Measurements from ENCODE around the gene MARK1. TPM values are rescaled to one million over a fixed set of nuclear protein-coding genes. Genes with fewer than 3 reads are reported as not detected.

Gene MARK1
- total and polyA plus RNA-seq, 2 donors: 7.8 to 21.4 TPM

DNA sequence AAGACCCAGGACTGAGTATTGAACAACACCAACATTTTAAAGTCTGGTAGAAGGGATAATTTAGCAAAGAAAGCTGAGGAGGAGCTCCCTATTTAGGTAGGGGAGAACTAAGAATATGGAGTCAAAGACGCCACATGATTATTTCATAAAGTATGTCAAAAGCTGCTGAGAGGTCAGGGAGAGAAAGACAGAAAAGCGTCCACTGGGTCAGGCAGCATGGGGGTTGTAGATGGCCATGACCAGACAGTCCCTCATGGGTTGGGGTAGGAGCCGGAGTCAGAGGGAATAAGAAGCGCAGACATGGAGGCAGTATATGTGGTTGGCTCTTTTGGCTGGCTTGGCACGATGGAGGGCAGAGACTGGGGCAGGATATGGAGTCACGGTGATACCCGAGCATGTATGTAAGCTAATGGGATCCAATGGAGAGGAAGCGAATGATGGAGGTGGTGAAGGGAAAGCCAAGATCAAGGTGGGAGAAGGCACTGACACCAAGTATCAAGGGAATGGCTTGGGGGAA is 167.0 kb downstream of the MARK1 start:
- WGBS: 96% methylated on average over 8 of the region's 8 CpGs

DNA sequence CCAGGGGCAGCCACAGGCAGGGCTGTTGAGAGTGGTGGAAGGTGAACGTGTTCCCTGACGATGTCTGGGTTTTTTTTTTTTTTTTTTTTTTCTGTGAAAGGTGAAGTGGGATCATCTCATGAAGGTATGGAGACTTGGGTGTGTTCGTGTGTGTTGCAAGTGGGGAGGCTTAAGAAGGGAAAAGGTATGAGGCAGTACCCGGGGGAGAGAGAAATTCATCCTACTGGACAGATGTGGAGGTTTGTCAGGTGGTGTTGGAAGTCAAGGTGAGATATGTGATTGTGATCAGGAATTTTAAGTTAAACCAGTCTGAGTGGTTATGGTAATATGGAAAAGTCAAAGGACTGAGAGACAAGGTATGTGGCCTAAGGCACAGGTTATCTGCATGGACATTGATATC is 167.5 kb downstream of the MARK1 start:
- Histone ChIP-seq H3K27ac (ENCODE audit: low read depth) (no peak overlapping the region), H3K36me3 (ENCODE audit: insufficient read depth) (no peaks in the 10 kb centered on the region), H3K4me1 (ENCODE audit: insufficient read depth) (no peaks in the 10 kb centered on the region), H3K4me3 (ENCODE audit: low read depth, low read length) (no peak overlapping the region)
- WGBS: 92% methylated on average over 4 of the region's 4 CpGs
- DNase-seq (ENCODE audit: extremely low spot score): no peak

More for the DNA sequence above, 167.0 kb downstream of the MARK1 start:
- Histone ChIP-seq H3K4me1 (ENCODE audit: insufficient read depth) (no peaks in the 10 kb centered on the region), H3K36me3 (ENCODE audit: insufficient read depth) (no peaks in the 10 kb centered on the region), H3K27ac (ENCODE audit: low read depth) (no peak overlapping the region), H3K4me3 (ENCODE audit: low read depth, low read length) (no peak overlapping the region)
- no peak for DNase-seq (ENCODE audit: extremely low spot score)

DNA sequence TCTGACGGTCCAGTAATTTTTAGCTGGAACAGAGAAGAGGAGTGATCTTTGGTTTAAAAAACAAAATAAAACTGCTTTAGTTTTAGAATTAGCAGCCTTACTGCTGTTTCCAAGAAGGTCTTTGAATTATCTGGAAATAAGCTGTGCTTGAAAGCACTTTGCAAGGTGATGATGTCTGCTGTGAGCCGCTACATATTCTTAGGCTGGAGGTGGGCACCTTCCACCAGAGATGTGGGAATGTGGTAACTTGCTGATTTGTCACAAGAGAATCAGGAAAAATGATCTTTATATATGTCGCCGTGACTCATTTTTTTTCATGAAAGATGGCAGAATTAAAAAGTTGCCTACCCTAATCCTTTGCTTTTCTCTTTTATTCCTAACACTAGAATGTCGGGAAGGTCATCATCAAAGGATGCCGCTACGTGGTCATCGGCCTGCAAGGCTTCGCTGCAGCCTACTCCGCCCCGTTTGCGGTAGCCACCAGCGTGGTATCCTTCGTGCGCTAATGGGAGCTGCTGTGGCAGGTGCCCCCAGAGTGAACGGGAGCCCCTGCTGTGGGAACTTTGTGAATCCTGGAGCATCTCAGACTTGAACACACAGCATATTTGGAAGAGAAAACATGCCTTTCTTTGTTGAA is 168.4 kb downstream of the MARK1 start:
- WGBS: 95% methylated on average over 16 of the region's 16 CpGs
- H3K4me1 ChIP-seq (ENCODE audit: insufficient read depth): no peaks in the 10 kb centered on the region
- no peak for DNase-seq (ENCODE audit: extremely low spot score)
- no peaks in the 10 kb centered on the region for H3K36me3 ChIP-seq (ENCODE audit: insufficient read depth)
- no peak overlapping the region for H3K4me3 ChIP-seq (ENCODE audit: low read depth, low read length)
- no peak overlapping the region for H3K27ac ChIP-seq (ENCODE audit: low read depth)

DNA sequence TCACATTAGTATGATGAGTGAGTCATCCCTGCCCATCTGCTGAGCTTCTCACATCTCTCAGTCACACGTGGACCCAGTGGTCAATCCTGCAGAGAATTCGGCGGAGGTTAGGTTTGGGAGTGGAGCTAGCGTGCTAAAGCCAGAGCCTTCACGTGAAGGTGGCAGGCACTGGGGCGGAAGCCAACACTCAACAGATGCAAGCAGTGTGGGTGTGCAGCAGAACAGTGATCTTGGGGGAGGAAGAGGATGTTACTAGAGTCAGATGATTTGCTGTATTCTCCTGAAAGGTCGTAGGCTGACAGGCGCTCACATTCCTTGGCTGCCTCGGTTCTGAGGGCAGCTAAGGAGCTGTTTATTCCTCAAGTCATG is 168.9 kb downstream of the MARK1 start:
- 58% methylated on average over 9 of the region's 9 CpGs for WGBS
- no peak for DNase-seq (ENCODE audit: extremely low spot score)
- no peak overlapping the region for H3K27ac ChIP-seq (ENCODE audit: low read depth)

DNA sequence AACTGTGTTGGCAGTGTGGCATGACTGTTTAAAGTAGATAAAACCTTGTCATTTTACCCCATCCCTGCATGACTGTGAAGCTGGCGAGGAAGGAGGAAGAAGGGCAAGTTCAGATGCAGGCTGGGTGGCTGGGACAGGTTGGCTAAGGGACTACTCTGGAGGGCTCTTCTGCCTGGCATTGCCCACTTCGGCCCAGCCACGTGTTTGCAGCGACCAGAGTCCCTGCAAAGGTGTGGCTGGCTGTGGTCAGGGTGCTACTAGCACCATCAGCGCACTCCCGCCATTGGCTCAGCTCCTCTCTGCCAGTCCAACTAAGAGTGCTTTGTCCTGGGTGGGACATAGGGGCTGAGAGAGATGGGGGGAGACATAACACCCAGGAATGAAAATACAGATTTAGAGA is 169.4 kb downstream of the MARK1 start:
- Histone ChIP-seq H3K27ac (ENCODE audit: low read depth) (no peak overlapping the region), H3K36me3 (ENCODE audit: insufficient read depth) (no peaks in the 10 kb centered on the region), H3K4me1 (ENCODE audit: insufficient read depth) (no peaks in the 10 kb centered on the region), H3K4me3 (ENCODE audit: low read depth, low read length) (no peak overlapping the region)
- WGBS: 96% methylated on average over 6 of the region's 6 CpGs
- no peak for DNase-seq (ENCODE audit: extremely low spot score)

More for the DNA sequence above, 168.9 kb downstream of the MARK1 start:
- no peak overlapping the region for H3K4me3 ChIP-seq (ENCODE audit: low read depth, low read length)
- H3K36me3 ChIP-seq (ENCODE audit: insufficient read depth): no peaks in the 10 kb centered on the region
- H3K4me1 ChIP-seq (ENCODE audit: insufficient read depth): no peaks in the 10 kb centered on the region

DNA sequence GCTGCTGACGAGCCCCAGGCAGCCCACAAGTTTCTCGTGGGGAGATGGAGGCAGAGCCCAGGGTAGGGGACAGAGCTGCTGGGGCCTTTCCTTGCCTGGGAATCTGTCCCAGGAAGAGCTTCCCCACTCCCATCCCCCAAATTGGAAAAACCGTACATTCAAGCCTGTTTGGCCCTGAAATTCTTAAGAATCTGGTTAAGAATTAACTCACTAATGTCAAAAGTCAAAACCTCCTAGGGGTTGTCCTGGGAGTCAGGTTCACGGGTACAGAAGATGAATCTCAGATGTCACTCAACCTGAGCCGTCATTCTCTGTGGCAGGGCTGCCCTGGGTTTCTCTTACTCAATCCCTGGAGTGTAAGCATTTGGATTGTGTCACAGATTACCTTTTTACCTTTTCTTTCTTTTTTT is 170.7 kb downstream of the MARK1 start:
- 82% methylated on average over 5 of the region's 5 CpGs for WGBS
- no peak for DNase-seq (ENCODE audit: extremely low spot score)
- Histone ChIP-seq H3K36me3 (ENCODE audit: insufficient read depth) (no peaks in the 10 kb centered on the region), H3K27ac (ENCODE audit: low read depth) (no peak overlapping the region), H3K4me1 (ENCODE audit: insufficient read depth) (no peaks in the 10 kb centered on the region), H3K4me3 (ENCODE audit: low read depth, low read length) (no peak overlapping the region)

DNA sequence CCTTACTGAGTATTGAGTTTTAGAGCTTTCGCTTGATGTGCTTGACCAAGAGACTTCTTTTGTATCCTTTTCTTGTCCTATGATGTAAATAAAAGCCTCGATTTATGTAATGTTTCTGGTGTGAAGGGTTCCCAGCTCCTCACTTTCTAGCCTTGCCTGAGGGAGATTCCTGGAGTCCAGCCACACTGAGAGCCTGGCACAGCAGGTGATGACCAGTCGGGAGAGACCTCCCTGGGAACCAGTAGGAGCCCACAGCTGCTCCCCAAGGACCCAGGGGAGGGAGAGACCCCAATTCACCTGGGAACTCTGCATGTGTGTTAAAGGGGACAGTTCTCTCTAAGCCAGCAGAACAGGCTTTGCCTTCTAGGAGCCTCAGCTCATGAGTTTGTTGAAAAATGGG is 171.1 kb downstream of the MARK1 start:
- 86% methylated on average over 3 of the region's 3 CpGs for WGBS
- no peak for DNase-seq (ENCODE audit: extremely low spot score)
- Histone ChIP-seq H3K4me1 (ENCODE audit: insufficient read depth) (no peaks in the 10 kb centered on the region), H3K36me3 (ENCODE audit: insufficient read depth) (no peaks in the 10 kb centered on the region), H3K27ac (ENCODE audit: low read depth) (no peak overlapping the region), H3K4me3 (ENCODE audit: low read depth, low read length) (no peak overlapping the region)

DNA sequence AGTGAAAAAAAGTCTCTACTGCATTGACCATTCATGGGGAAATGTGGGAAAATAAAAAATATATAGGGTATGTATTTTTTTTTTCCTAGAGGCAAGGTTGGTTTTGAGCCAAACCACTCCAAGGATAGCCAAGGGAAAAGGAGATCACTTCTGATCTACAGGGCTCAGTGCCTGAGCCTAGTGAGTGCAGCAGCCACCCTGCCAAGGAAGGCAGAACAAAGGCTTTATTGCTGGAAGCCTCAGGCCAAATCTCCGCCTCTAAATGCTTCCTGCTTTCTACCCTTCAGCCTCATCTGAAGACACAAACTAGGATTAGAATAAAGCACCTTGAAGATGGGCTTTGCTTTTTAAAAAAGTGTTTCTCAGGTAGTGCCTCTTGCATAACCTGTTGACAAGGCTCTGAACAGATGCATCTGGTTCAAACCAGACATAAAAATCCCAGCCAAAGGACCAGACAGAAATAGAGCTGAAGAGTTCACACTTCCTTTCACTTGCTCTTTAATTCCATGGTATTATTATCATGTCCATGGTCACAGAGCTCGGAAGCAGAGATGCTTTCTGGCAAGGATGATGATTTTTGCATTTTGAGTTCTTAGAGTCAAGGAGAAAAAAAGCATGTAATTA is 172.7 kb downstream of the MARK1 start:
- Histone ChIP-seq H3K27ac (ENCODE audit: low read depth) (no peak overlapping the region), H3K4me3 (ENCODE audit: low read depth, low read length) (no peak overlapping the region), H3K4me1 (ENCODE audit: insufficient read depth) (no peaks in the 10 kb centered on the region), H3K36me3 (ENCODE audit: insufficient read depth) (no peaks in the 10 kb centered on the region)
- WGBS: 17% methylated on average over 2 of the region's 2 CpGs
- DNase-seq (ENCODE audit: extremely low spot score): no peak

DNA sequence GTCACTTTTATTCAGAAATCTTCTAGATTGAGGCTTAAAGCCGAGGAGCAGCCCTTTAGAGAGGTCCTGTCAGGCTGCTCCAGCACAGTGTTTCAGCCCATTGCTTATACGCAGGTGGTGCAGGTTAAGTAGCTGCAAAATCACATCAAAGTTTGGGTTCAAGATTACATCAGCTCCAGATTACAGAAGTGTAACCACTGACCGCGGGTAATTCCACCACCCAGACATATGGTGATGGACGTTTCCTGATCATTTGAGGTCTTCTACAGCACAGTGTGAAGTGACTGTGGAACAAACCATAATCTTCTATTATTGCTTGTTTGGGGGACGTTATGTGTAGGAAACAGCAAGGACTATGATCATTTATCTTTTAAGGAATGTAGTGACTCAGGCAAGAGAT is 174.0 kb downstream of the MARK1 start:
- H3K4me1 ChIP-seq (ENCODE audit: insufficient read depth): no peaks in the 10 kb centered on the region
- WGBS: 78% methylated on average over 6 of the region's 6 CpGs

DNA sequence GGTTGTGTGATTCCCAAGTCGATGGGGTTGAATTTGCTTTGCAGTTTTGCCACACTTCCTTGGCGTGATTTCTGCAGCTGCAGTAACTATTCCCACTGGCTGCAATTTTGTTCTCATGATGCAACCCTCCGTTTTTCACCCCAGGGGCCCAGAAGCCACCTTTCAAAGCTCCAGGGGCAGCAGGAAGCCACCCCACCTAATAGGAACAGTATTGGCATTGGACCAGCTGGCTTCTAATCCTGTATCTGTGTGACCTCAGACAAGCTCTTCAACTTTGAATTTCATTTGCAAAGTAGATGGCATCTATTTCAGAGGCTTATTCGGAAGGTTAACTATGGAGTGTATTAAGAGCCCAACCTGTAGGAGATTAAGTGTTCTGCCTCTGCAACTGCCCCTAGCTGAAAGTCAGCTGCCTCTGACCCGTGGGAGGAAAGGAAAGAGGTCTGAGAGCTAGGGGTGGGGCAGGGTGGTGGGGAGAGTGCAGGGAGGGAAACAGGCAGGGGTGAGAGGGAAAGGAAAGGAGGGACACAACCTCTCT is 174.9 kb downstream of the MARK1 start:
- Histone ChIP-seq H3K4me3 (ENCODE audit: low read depth, low read length) (no peak overlapping the region), H3K27ac (ENCODE audit: low read depth) (no peak overlapping the region), H3K4me1 (ENCODE audit: insufficient read depth) (no peaks in the 10 kb centered on the region), H3K36me3 (ENCODE audit: insufficient read depth) (no peaks in the 10 kb centered on the region)
- no peak for DNase-seq (ENCODE audit: extremely low spot score)
- 60% methylated on average over 5 of the region's 5 CpGs for WGBS

More for the DNA sequence above, 174.0 kb downstream of the MARK1 start:
- no peaks in the 10 kb centered on the region for H3K36me3 ChIP-seq (ENCODE audit: insufficient read depth)
- DNase-seq (ENCODE audit: extremely low spot score): no peak
- H3K27ac ChIP-seq (ENCODE audit: low read depth): no peak overlapping the region
- no peak overlapping the region for H3K4me3 ChIP-seq (ENCODE audit: low read depth, low read length)

DNA sequence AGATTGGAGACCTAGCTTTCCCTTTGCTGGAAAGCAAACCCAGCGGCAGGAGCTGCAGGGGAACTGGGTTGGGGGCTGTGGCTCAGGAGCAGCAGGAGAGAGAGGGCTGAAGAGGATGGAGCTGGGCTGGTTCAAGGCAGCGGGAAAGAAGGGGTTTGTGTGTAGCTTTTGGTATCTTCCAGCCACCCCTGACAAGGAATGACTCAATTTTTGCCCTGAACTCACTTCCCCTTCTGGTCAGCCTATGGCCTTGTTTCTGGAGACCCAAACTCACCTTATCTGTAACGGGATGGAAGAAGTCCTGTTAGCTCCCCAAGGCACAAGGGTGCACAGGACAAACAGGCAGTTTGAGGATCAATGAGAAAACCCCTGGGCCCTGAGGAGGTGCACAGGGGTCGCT is 175.4 kb downstream of the MARK1 start:
- DNase-seq (ENCODE audit: extremely low spot score): no peak
- 89% methylated on average over 4 of the region's 4 CpGs for WGBS
- Histone ChIP-seq H3K36me3 (ENCODE audit: insufficient read depth) (no peaks in the 10 kb centered on the region), H3K4me3 (ENCODE audit: low read depth, low read length) (no peak overlapping the region), H3K4me1 (ENCODE audit: insufficient read depth) (no peaks in the 10 kb centered on the region), H3K27ac (ENCODE audit: low read depth) (no peak overlapping the region)

DNA sequence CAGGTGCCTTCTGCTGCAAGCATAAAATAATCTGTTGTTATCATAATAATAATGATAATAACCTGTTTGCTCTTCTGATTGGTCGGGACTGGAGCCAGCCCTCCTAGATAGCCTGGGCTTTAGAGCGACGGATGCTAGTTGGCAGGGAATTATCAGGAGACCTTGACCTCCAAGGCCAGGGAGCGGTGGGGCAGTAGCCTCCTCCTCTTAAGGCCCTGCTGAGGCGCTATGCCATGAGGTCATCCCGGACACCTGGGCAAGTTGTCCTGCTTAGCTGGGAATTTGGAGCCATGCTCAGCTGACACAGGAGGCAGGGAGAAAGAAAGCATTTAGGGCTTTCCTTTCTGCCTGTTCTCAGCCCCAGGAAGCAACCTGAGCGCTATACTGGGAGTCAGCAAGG is 177.8 kb downstream of the MARK1 start:
- Histone ChIP-seq H3K4me1 (ENCODE audit: insufficient read depth) (no peaks in the 10 kb centered on the region), H3K4me3 (ENCODE audit: low read depth, low read length) (no peak overlapping the region), H3K27ac (ENCODE audit: low read depth) (no peak overlapping the region), H3K36me3 (ENCODE audit: insufficient read depth) (no peaks in the 10 kb centered on the region)
- WGBS: 86% methylated on average over 7 of the region's 7 CpGs
- no peak for DNase-seq (ENCODE audit: extremely low spot score)

DNA sequence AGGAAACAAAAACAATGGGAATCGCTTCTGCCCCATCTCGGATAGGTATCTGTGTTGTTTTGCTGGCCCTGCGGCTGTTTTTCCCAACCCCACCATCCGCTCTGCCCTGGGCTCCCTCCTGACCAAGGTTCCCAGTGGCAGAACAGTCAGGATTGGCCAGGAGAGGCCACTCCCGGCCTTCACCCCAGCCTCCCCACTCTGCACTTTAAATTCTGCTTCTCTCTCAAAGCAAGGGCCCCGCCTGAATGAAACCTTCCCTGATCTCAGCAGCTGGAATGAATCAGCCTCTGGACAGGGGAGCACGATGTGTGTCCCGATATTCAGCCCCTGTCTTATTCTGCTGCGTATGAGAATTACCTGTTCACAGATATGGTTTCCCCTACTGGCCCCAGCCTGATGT is 178.5 kb downstream of the MARK1 start:
- no peak for DNase-seq (ENCODE audit: extremely low spot score)
- no peak overlapping the region for H3K27ac ChIP-seq (ENCODE audit: low read depth)
- WGBS: 66% methylated on average over 9 of the region's 9 CpGs

DNA sequence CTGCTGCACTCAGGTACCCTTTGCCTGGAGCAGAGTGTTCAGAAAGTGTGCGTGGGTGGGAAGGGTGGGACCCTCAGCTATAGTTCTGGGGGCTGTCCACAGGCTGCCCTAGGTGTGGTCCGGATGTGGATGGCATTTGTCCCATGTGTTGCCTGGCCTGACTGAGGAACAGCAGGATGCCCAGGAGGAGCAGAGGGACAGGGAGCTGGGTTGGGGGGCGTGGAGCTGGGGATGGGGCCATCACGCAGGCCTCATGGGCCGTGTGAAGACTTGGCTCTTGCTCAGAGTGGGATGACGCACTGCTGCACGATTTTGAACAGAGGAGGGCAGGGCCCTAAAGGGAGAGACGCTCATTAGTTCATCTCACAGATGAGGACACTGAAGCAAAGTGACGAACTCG is 179.2 kb downstream of the MARK1 start:
- Histone ChIP-seq H3K4me3 (ENCODE audit: low read depth, low read length) (no peak overlapping the region), H3K27ac (ENCODE audit: low read depth) (no peak overlapping the region), H3K4me1 (ENCODE audit: insufficient read depth) (no peaks in the 10 kb centered on the region), H3K36me3 (ENCODE audit: insufficient read depth) (no peaks in the 10 kb centered on the region)
- WGBS: 87% methylated on average over 10 of the region's 10 CpGs
- no peak for DNase-seq (ENCODE audit: extremely low spot score)

More for the DNA sequence above, 178.5 kb downstream of the MARK1 start:
- H3K36me3 ChIP-seq (ENCODE audit: insufficient read depth): no peaks in the 10 kb centered on the region
- no peaks in the 10 kb centered on the region for H3K4me1 ChIP-seq (ENCODE audit: insufficient read depth)
- H3K4me3 ChIP-seq (ENCODE audit: low read depth, low read length): no peak overlapping the region

Measured in urinary bladder (tissue), 4 donors.